Measurements from ENCODE around the gene SERPINB7.

GRCh38 chr18:63829886-63830285 lies 54.7 kb downstream of the SERPINB7 start:
- no peak for TF ChIP-seq CTCF (optimal IDR thresholded peaks at IDR 0.05 in 1 of 3, IDR thresholded peaks at IDR 0.05 in 1 of 3, conservative IDR thresholded peaks at IDR 0.05 in 1 of 3; ENCODE audit: extremely low read depth in 1 of 3, insufficient read depth in 2 of 3, low read length in 3 of 3)
- no peak for TF ChIP-seq EZH2 (IDR thresholded peaks at IDR 0.05; ENCODE audit: low read length)

All from keratinocyte (primary cell).